H9 (cell line): Measurements from ENCODE around the gene SZRD1. TPM values are rescaled to one million over a fixed set of nuclear protein-coding genes. Genes with fewer than 3 reads are reported as not detected.

Experiments
- DNase-seq: peaks from one replicate; pipeline ENCODE4 v3.0.0-alpha.2; 2017
- H2AFZ ChIP-seq: one replicate; pipeline ENCODE4 v1.6.1; 2013; ENCODE audit warnings: mild to moderate bottlenecking, low read length, control low read depth, moderate library complexity
- H2AK5ac ChIP-seq: 2 replicates; pipeline ENCODE4 v1.6.1; 2013; ENCODE audit warnings: low read length, control low read depth, mixed read lengths; ENCODE audit not compliant: insufficient read length
- H2BK120ac ChIP-seq: one replicate; pipeline ENCODE4 v1.6.1; 2013; ENCODE audit warnings: low read depth, mild to moderate bottlenecking, low read length, control low read depth, inconsistent platforms; ENCODE audit not compliant: poor library complexity, severe bottlenecking
- H2BK12ac ChIP-seq: 2 replicates; pipeline ENCODE4 v1.6.1; 2013; ENCODE audit warnings: low read length, control low read depth, mixed read lengths, low read depth; ENCODE audit not compliant: insufficient read length
- H2BK15ac ChIP-seq: 2 replicates; pipeline ENCODE4 v1.6.1; 2013; ENCODE audit warnings: low read depth, low read length, control low read depth
- H2BK20ac ChIP-seq: one replicate; pipeline ENCODE4 v1.6.1; 2013; ENCODE audit warnings: low read depth, mild to moderate bottlenecking, low read length, control low read depth, inconsistent platforms; ENCODE audit not compliant: poor library complexity, severe bottlenecking
- H2BK5ac ChIP-seq: 2 replicates; pipeline ENCODE4 v1.6.1; 2013; ENCODE audit warnings: low read length, control low read depth, mixed read lengths; ENCODE audit not compliant: insufficient read length
- H3K14ac ChIP-seq: 2 replicates; pipeline ENCODE4 v1.6.1; 2013; ENCODE audit warnings: low read length, control low read depth; ENCODE audit not compliant: insufficient read depth
- H3K18ac ChIP-seq: 2 replicates; pipeline ENCODE4 v1.6.1; 2013; ENCODE audit warnings: low read depth, mild to moderate bottlenecking, mixed read lengths, low read length, control low read depth; ENCODE audit not compliant: insufficient read length
- H3K23ac ChIP-seq: 2 replicates; pipeline ENCODE4 v1.6.1; 2013; ENCODE audit warnings: low read length, control low read depth, mixed read lengths, low read depth; ENCODE audit not compliant: insufficient read length
- H3K23me2 ChIP-seq: 2 replicates; pipeline ENCODE4 v1.6.1; 2013; ENCODE audit warnings: low read depth, mild to moderate bottlenecking, mixed read lengths, low read length, control low read depth; ENCODE audit not compliant: insufficient read length, poor library complexity, severe bottlenecking
- H3K27ac ChIP-seq: 2 replicates; pipeline ENCODE4 v1.5.1; 2013; ENCODE audit warnings: low read length, control low read depth, mixed read lengths, low read depth; ENCODE audit not compliant: insufficient read length
- H3K27me3 ChIP-seq: 2 replicates; pipeline ENCODE4 v1.6.1; 2013; ENCODE audit warnings: low read length, control low read depth, inconsistent platforms; ENCODE audit not compliant: insufficient read depth
- H3K4ac ChIP-seq: 2 replicates; pipeline ENCODE4 v1.6.1; 2013; ENCODE audit warnings: low read depth, mild to moderate bottlenecking, control low read depth, inconsistent platforms, low read length, moderate library complexity
- H3K4me1 ChIP-seq: 2 replicates; pipeline ENCODE4 v1.6.1; 2013; ENCODE audit warnings: low read length, control low read depth, inconsistent platforms; ENCODE audit not compliant: insufficient read depth
- H3K4me2 ChIP-seq: 2 replicates; pipeline ENCODE4 v1.6.1; 2013; ENCODE audit warnings: low read length, control low read depth, mixed read lengths; ENCODE audit not compliant: insufficient read length, insufficient read depth
- H3K56ac ChIP-seq: 2 replicates; pipeline ENCODE4 v1.6.1; 2013; ENCODE audit warnings: low read depth, mild to moderate bottlenecking, mixed read lengths, low read length, control low read depth; ENCODE audit not compliant: insufficient read length
- H3K79me1 ChIP-seq: 2 replicates; pipeline ENCODE4 v1.6.1; 2013; ENCODE audit warnings: low read depth, mild to moderate bottlenecking, moderate library complexity, low read length, control low read depth, inconsistent platforms; ENCODE audit not compliant: insufficient read depth, poor library complexity, severe bottlenecking
- H3K79me2 ChIP-seq: 2 replicates; pipeline ENCODE4 v1.6.1; 2013; ENCODE audit warnings: low read length, control low read depth, inconsistent platforms; ENCODE audit not compliant: insufficient read depth
- H3K9ac ChIP-seq: 2 replicates; pipeline ENCODE4 v1.6.1; 2013; ENCODE audit warnings: low read length, control low read depth, mixed read lengths; ENCODE audit not compliant: insufficient read length; ENCODE audit errors: extremely low read depth
- H3K9me3 ChIP-seq: one replicate; pipeline ENCODE4 v1.6.1; 2013; ENCODE audit warnings: low read depth, low read length, inconsistent platforms; ENCODE audit not compliant: control insufficient read depth
- H3T11ph ChIP-seq: one replicate; pipeline ENCODE4 v1.6.1; 2013; ENCODE audit warnings: mild to moderate bottlenecking, low read length, control low read depth, inconsistent platforms
- H4K20me1 ChIP-seq: one replicate; pipeline ENCODE4 v1.6.1; 2013; ENCODE audit not compliant: control insufficient read depth, insufficient read length, insufficient read depth
- H4K5ac ChIP-seq: 2 replicates; pipeline ENCODE4 v1.6.1; 2013; ENCODE audit warnings: low read depth, mild to moderate bottlenecking, mixed read lengths, low read length, control low read depth; ENCODE audit not compliant: insufficient read length
- H4K8ac ChIP-seq: replicated peaks from 2 replicates; pipeline ENCODE4 v1.6.1; 2013; ENCODE audit warnings: low read length, control low read depth, mixed read lengths, low read depth; ENCODE audit not compliant: insufficient read length
- H4K91ac ChIP-seq: 2 replicates; pipeline ENCODE4 v1.6.1; 2013; ENCODE audit warnings: low read depth, mild to moderate bottlenecking, moderate library complexity, mixed read lengths, low read length, control low read depth; ENCODE audit not compliant: insufficient read length
- H3K27ac Mint-ChIP-seq, 3 experiments: 2 replicates in 2 of 3; 3 replicates in 1 of 3; pipeline ENCODE4 v1.8.0; 2020 to 2021; ENCODE audit warnings: mixed read lengths in 3 of 3, mild to moderate bottlenecking in 1 of 3, moderate library complexity in 1 of 3
- H3K27me3 Mint-ChIP-seq: 2 replicates; pipeline ENCODE4 v1.8.0; 2021; ENCODE audit warnings: low read depth, mild to moderate bottlenecking, moderate library complexity, mixed read lengths
- H3K36me3 Mint-ChIP-seq, 3 experiments: 2 replicates in 2 of 3; 3 replicates in 1 of 3; pipeline ENCODE4 v1.8.0; 2020 to 2021; ENCODE audit warnings: low read depth in 3 of 3, mixed read lengths in 3 of 3; ENCODE audit not compliant: insufficient read depth in 1 of 3
- H3K4me1 Mint-ChIP-seq, 2 experiments: 2 replicates each; pipeline ENCODE4 v1.8.0; 2020; ENCODE audit warnings: mixed read lengths in 2 of 2
- H3K4me3 Mint-ChIP-seq, 2 experiments: 2 replicates in 1 of 2; 3 replicates in 1 of 2; pipeline ENCODE4 v1.8.0; 2020 to 2021; ENCODE audit warnings: mild to moderate bottlenecking in 2 of 2, mixed read lengths in 2 of 2, moderate library complexity in 1 of 2
- H3K9me3 Mint-ChIP-seq, 2 experiments: 2 replicates in 1 of 2; 3 replicates in 1 of 2; pipeline ENCODE4 v1.8.0; 2020; ENCODE audit warnings: mild to moderate bottlenecking in 2 of 2, mixed read lengths in 2 of 2, moderate library complexity in 1 of 2
- CTCF ChIP-seq: fragments of 200-600 bp; sonication (generic); conservative IDR thresholded peaks from 3 replicates; pipeline ENCODE4 v1.8.0; 2021; ENCODE audit warnings: antibody characterized with exemption, mild to moderate bottlenecking
- WGBS: extraction: QIAGEN DNeasy Blood & Tissue Kit; methylation state at CpG from one replicate; pipeline ENCODE4 v1.1.7; 2013; ENCODE audit warnings: missing lambda C conversion rate, low lambda C conversion rate, mixed read lengths; ENCODE audit not compliant: insufficient read length; ENCODE audit errors: extremely low coverage; 5-methylcytosine and 5-hydroxymethylcytosine counted together
- total RNA-seq: library from RNA; stranded (reverse); gene quantifications from 2 replicates; pipeline ENCODE4 v1.2.1, GENCODE V29; 2021

SZRD1 gene
- total RNA-seq, 1 experiment from 2014 or later, result 118 TPM

GRCh38 chr1:16446116-16446515 is 79.1 kb downstream of the SZRD1 start:
- H3K4me1 ChIP-seq, result no peaks in the 10 kb centered on the region
- H2BK120ac ChIP-seq, result no peak overlapping the region
- no peaks in the 10 kb centered on the region for H3K27me3 ChIP-seq
- H3K23me2 ChIP-seq, result peaks cover 5% of the 10 kb centered on the region
- H3K4me2 ChIP-seq, result no peak overlapping the region
- no peak overlapping the region for H3K14ac ChIP-seq
- peaks cover 5 to 6% of the 10 kb centered on the region in 2 experiments for H3K4me1 Mint-ChIP-seq
- no peaks in the 10 kb centered on the region for H3K9me3 ChIP-seq
- H2BK20ac ChIP-seq, result no peak overlapping the region
- H3K4me3 Mint-ChIP-seq, result no peak overlapping the region
- DNase-seq, result no peak
- no peak overlapping the region for H3K27ac Mint-ChIP-seq
- peaks cover 2% of the 10 kb centered on the region for H3K79me2 ChIP-seq
- peaks cover 5% of the 10 kb centered on the region for H3K27me3 Mint-ChIP-seq
- no peak overlapping the region for H4K5ac ChIP-seq
- H3K27ac ChIP-seq, result no peak overlapping the region
- H4K91ac ChIP-seq, result no peak overlapping the region
- no peak overlapping the region for H2BK15ac ChIP-seq
- no peak overlapping the region for H2BK12ac ChIP-seq
- H3K18ac ChIP-seq, result no peak overlapping the region
- H3T11ph ChIP-seq, result no peak overlapping the region
- no peak overlapping the region for H2AFZ ChIP-seq
- no peaks in the 10 kb centered on the region for H3K79me1 ChIP-seq
- H2AK5ac ChIP-seq, result no peak overlapping the region
- no peak overlapping the region for H4K8ac ChIP-seq
- H3K56ac ChIP-seq, result no peak overlapping the region
- no peaks in the 10 kb centered on the region for H4K20me1 ChIP-seq
- no peaks in the 10 kb centered on the region for H3K9me3 Mint-ChIP-seq
- no peak overlapping the region for H3K4ac ChIP-seq
- no peak overlapping the region for H3K23ac ChIP-seq
- TF ChIP-seq CTCF, result no peak
- no peak overlapping the region for H2BK5ac ChIP-seq
- peaks cover 9 to 58% (median 55%) of the 10 kb centered on the region in 3 experiments; a peak in 6 of 7 replicates for H3K36me3 Mint-ChIP-seq
- no peak overlapping the region for H3K9ac ChIP-seq
- WGBS, result no CpG with 5 or more reads among the region's 10 CpGs
